GM13976 (cell line): ENCODE measurements around the gene NME7.

Experiments used
- DNase-seq: peaks from one replicate; pipeline ENCODE4 v3.0.0; 2012; ENCODE audit warnings: low spot score
- CTCF ChIP-seq: IDR thresholded peaks from 2 replicates; pipeline ENCODE4 v1.5.1; 2012; ENCODE audit warnings: borderline replicate concordance, mild to moderate bottlenecking; ENCODE audit not compliant: insufficient read depth; ENCODE audit errors: extremely low read depth, missing control alignments, control extremely low read depth
- in situ Hi-C: fragments of 300-500 bp; cut with MboI; formaldehyde crosslinking; loops from one replicate; pipeline ENCODE4 v1.12.0; 2022; ENCODE audit warnings: low sequenced_read_pairs, mixed read lengths, inconsistent platforms; ENCODE audit not compliant: unreplicated experiment

NME7 gene

GRCh38 chr1:169330927-169331326 lies 36.7 kb downstream of the NME7 start:
- in situ Hi-C loops: loop anchor here (25.0 kb wide), 1 partner anchor 894 kb away; no protein-coding TSS in a partner anchor
- no peak for TF ChIP-seq CTCF
- no peak for DNase-seq

GRCh38 chr1:169329383-169329782 lies 38.2 kb downstream of the NME7 start:
- in situ Hi-C loops: loop anchor here (25.0 kb wide), 1 partner anchor 892 kb away; no protein-coding TSS in a partner anchor
- no peak for DNase-seq
- no peak for TF ChIP-seq CTCF

GRCh38 chr1:169327875-169328274 lies 39.7 kb downstream of the NME7 start:
- no peak for DNase-seq
- no peak for TF ChIP-seq CTCF
- in situ Hi-C loops: loop anchor here (25.0 kb wide), 1 partner anchor 891 kb away; no protein-coding TSS in a partner anchor

- in situ Hi-C loops: loop anchor here (25.0 kb wide), 1 partner anchor 890 kb away; no protein-coding TSS in a partner anchor
- DNase-seq: peak; percentile 24
- no peak for TF ChIP-seq CTCF
These were observed 40.7 kb downstream of the NME7 start for GRCh38 chr1:169326956-169327268.

GRCh38 chr1:169326261-169326955 lies 41.2 kb downstream of the NME7 start:
- in situ Hi-C loops: loop anchor here (25.0 kb wide), 1 partner anchor 889 kb away; no protein-coding TSS in a partner anchor

GRCh38 chr1:169325117-169325516 lies 42.5 kb downstream of the NME7 start:
- in situ Hi-C loops: loop anchor here (25.0 kb wide), 1 partner anchor 888 kb away; no protein-coding TSS in a partner anchor

More at GRCh38 chr1:169326261-169326955, 41.2 kb downstream of the NME7 start:
- TF ChIP-seq CTCF: no peak
- no peak for DNase-seq

More at GRCh38 chr1:169325117-169325516, 42.5 kb downstream of the NME7 start:
- TF ChIP-seq CTCF: no peak
- no peak for DNase-seq
